Lung microvascular endothelial cell (primary cell): ENCODE results near the gene FMNL2. TPM values are rescaled to one million over a fixed set of nuclear protein-coding genes. Genes with fewer than 3 reads are reported as not detected.

Experiments
- DNase-seq, 2 donors: peaks; one replicate each; pipeline versions ENCODE4 v3.0.0 to v3.0.0-alpha.2; 2010; ENCODE audit warnings: low read depth in 2 of 2
- total RNA-seq: library from RNA; depleted of rRNA; stranded (reverse); fragments of >200 nt; gene quantifications from 2 replicates; pipeline ENCODE4 v1.2.1, GENCODE V29; 2014

Gene FMNL2
- total RNA-seq, 1 donor from 2014 or later: 48.4 TPM

- peak in 1 of 2 donors; percentile 51 for DNase-seq
Observed at GRCh38 chr2:152580714-152581113, 245.7 kb downstream of the FMNL2 start.

DNA sequence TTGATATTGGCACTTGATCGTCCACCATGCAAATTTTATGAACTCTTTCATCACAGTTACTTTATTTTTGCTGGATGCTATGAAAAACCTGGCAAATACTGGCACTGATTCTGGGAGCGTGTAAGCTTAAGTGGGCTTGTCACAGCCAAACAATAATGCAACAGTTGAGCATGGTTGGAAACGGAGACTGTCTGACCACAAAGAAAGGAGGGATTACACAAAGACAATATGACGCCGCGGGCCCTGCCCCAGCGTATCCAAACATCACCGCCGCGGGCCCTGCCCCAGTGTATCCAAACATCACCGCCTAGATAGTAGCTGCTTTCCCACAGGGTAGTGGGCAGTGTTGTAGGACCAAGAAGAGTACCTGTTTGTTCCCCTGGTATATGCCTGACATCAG, 246.4 kb downstream of the FMNL2 start:
- no peak for DNase-seq

DNA sequence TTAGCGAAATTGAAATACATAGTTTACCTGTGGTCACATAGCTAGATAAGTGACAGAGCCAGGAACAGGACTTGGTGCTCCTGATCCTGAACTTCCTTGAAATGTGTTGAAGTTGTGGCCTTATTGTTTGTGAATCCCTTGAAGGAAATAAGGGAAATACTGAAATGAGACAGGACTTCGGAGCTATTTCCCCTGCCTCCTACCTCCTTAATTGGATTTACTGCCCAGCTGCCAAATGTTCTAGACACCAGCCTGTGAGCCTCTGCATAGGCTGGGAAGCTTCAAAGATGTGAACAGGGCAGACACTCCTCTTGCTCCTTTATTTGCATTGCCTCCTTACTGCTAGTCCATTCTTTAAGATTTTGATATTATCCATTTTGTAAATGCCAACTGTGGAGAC, 247.1 kb downstream of the FMNL2 start:
- peak in 1 of 2 donors; percentile 26 for DNase-seq

GRCh38 chr2:152583512-152584229, 248.7 kb downstream of the FMNL2 start:
- DNase-seq: peak in 1 of 2 donors; percentile 3

DNA sequence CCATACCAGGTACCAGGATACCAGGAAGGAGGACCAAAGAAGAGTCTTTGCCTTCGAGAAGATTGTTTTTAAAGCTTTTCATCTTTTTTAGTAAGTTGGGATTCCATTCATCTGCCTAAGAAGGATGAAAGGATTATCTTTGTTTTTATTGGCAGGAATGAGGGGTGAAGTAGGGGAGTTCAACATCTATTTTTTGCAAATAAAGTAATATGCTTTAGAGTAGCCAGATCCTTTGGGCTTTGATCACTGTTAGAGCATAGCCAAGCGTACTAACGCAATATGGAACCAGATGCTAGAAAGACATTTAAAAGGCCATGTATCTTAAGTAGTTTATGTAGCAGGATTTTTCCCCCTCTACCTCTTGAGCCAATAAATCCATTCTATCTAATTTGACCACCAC, 249.3 kb downstream of the FMNL2 start:
- no peak for DNase-seq

- peak in 1 of 2 donors; percentile 78 for DNase-seq
Observed at GRCh38 chr2:152585830-152586484, 251.0 kb downstream of the FMNL2 start.

GRCh38 chr2:152587187-152587947, 252.4 kb downstream of the FMNL2 start:
- peak in 1 of 2 donors; percentile 40 for DNase-seq

DNA sequence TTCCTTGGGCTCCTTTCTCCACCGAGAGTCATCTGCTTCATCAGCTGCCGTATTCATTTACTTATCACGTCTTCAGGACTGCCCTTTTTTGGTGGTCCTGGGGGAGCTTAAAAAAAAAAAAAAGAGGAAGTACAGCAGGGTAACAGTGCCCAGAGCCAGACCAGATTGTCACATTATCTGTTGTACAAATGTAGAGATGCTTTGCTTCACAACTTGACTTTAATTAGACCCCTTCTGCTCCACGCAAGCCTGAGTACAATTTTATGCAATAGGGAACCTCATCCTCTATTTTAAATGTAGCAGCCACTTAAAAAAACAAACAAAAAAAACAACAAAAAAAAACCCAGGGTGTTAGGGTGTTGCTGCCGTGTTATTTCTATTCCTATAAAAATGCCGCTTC, 254.0 kb downstream of the FMNL2 start:
- DNase-seq: no peak

- peak in 1 of 2 donors; percentile 7 for DNase-seq
Observed at GRCh38 chr2:152594022-152594766, 259.2 kb downstream of the FMNL2 start.

- peak in 1 of 2 donors; percentile 92 for DNase-seq
Observed at GRCh38 chr2:152594792-152595191, 259.8 kb downstream of the FMNL2 start.

GRCh38 chr2:152598975-152599759, 264.2 kb downstream of the FMNL2 start:
- no peak for DNase-seq

DNA sequence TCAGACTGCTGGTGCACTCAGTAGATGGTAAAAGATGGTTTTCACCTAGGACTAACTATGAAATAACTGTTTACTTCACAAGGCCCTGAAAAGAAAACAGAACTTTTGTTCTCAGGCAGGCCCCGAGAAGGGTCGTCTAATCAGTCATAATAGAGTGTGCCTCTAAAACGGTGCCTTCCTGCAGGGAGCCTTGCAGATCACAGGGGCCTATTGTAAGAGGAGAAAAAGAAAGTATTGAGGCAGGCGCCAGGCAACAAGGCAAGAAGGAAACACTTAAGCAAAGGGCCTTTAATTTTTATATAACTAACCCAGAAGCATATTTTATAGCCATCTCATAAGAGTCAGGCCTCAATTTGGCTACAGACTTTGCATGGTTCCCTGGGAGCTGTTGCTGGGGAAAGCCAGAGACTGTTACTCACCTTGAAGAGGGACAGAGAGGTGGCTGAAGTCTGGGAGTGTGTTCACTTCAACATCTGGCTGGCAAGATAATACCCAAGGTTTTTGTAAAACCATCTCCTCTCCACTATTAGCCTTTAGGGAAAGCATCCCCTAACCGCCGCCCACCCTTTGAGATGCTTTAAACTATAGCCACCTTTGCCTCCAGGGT, 265.2 kb downstream of the FMNL2 start:
- DNase-seq: no peak

GRCh38 chr2:152600697-152601096, 265.7 kb downstream of the FMNL2 start:
- DNase-seq: no peak

DNA sequence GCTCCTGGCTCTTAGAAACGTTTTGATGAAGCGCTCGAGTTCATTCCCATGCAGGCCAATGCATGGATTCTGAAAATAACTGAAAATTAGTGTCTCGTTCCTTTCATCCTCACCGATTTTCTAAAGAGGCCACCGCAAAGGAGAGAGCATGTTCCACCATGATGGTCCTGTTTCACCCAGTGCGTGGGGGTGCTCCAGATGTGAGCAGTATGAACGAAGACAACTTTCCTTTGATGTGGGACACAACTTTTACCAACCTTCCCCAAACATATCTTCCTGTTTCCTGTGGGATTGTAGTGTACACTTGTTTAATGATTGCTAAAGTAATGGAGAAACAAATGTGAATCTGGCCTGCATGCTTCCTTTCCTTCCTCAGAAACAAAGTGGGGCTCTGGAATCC, 267.8 kb downstream of the FMNL2 start:
- DNase-seq: peak in 1 of 2 donors; percentile 34

GRCh38 chr2:152603166-152603565, 268.2 kb downstream of the FMNL2 start:
- DNase-seq: no peak

- DNase-seq: no peak
Observed at GRCh38 chr2:152606081-152606480, 271.1 kb downstream of the FMNL2 start.

DNA sequence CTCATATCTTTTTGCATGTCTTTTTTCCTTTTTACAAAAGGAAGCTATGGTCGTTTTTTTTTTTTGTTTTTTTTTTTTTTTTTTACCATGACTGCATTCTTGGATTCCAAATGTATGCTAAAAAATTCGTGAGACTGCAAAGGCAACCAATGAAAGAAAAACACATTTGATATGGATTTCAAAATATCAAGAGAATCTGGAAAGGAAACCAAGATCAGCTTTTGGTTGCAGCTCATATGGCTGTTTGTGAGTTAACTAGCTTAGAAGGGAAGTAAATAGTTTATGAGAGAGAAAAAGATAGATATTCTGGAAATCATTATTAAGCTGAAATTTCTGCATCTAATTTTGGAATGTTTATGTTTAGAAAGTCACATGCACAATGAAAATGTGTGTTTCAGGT, 272.0 kb downstream of the FMNL2 start:
- no peak for DNase-seq

- DNase-seq: no peak
Observed at GRCh38 chr2:152607793-152608300, 272.9 kb downstream of the FMNL2 start.

- no peak for DNase-seq
Observed at GRCh38 chr2:152609154-152609553, 274.2 kb downstream of the FMNL2 start.

DNA sequence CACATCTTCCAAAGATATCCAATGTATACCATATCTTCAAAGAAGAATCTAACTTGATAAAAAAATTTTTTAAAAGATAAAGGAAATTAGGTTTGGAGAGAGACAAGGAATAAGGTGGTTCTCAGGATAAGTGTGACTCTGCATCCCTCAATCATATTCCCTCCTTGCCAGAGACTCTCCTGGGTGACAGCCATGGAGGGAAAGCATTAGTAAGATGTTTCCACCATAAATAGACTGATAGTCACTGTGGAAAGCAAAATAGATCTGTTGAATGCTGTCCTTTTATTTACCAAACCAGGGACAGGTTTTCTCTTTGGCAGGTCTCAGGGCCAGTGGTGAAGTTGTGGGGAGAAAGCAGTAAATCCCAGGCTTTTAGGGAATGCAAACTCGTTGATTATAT, 274.7 kb downstream of the FMNL2 start:
- no peak for DNase-seq
